SH-SY5Y (cell line): ENCODE results near the gene FLNB.

Experiments
- GATA2 ChIP-seq: IDR thresholded peaks from 2 replicates; pipeline ENCODE4 v1.6.1; 2011; ENCODE audit warnings: mild to moderate bottlenecking, low read depth, low read length
- GATA3 ChIP-seq: IDR thresholded peaks from 2 replicates; pipeline ENCODE4 v1.6.1; 2011; ENCODE audit warnings: low read depth, mild to moderate bottlenecking, low read length, moderate library complexity

GRCh38 chr3:58129041-58129770 lies 121.0 kb downstream of the FLNB start:
- TF ChIP-seq GATA2 (no peak), GATA3 (no peak)
